ENCODE data around the gene IRX6.

DNA sequence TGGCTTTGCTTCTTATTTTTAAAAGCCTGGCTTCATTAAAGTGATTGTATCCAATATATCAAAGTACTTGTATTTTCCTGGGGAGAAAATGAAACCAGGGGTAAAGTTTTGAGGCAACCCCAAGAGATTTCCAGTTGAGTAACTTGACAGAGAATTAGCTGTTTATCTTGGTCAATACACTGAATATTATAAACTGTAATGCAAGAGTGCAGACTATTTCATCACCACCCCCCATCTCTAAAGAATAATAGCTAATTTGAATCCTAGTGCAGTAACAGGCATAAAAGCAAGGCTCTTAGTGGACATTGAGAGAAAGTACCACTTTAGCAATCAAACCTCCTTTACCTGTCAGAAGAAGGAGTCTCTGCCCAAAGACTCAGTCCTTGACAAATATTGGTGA lies 27.0 kb downstream of the IRX6 start:
- TF ChIP-seq, protein P1, sequence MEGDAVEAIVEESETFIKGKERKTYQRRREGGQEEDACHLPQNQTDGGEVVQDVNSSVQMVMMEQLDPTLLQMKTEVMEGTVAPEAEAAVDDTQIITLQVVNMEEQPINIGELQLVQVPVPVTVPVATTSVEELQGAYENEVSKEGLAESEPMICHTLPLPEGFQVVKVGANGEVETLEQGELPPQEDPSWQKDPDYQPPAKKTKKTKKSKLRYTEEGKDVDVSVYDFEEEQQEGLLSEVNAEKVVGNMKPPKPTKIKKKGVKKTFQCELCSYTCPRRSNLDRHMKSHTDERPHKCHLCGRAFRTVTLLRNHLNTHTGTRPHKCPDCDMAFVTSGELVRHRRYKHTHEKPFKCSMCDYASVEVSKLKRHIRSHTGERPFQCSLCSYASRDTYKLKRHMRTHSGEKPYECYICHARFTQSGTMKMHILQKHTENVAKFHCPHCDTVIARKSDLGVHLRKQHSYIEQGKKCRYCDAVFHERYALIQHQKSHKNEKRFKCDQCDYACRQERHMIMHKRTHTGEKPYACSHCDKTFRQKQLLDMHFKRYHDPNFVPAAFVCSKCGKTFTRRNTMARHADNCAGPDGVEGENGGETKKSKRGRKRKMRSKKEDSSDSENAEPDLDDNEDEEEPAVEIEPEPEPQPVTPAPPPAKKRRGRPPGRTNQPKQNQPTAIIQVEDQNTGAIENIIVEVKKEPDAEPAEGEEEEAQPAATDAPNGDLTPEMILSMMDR (conservative IDR thresholded peaks at IDR 0.05; ENCODE audit: low read length), result no peak
- TF ChIP-seq EZH2phosphoT487 (IDR thresholded peaks at IDR 0.05; ENCODE audit: borderline replicate concordance), result no peak
